GM23248 (cell line): ENCODE results near the gene KRTAP29-1.

Experiments used
- EZH2 ChIP-seq: fragments of 200-600 bp; sonication (generic); IDR thresholded peaks from 2 replicates; pipeline ENCODE4 v1.6.1; 2018; ENCODE audit warnings: antibody characterized with exemption, mild to moderate bottlenecking; ENCODE audit not compliant: insufficient read depth, poor library complexity, severe bottlenecking
- EZH2phosphoT487 ChIP-seq: fragments of 200-600 bp; sonication (generic); IDR thresholded peaks from 2 replicates; pipeline ENCODE4 v1.6.1; 2018; ENCODE audit warnings: antibody characterized with exemption, moderate library complexity, mild to moderate bottlenecking, low read depth; ENCODE audit not compliant: insufficient read depth

- no peak for TF ChIP-seq EZH2
- TF ChIP-seq EZH2phosphoT487 = no peak
Measured at GRCh38 chr17:41332239-41332638, 29.6 kb upstream of the KRTAP29-1 start.
